RWPE2 (cell line): Measurements from ENCODE around the gene RAI1.

Experiments
- ATAC-seq: fragments of 200-7000 bp; cut with Tn5 transposase; 3 replicates; pipeline ENCODE4 v1.9.1; 2021; ENCODE audit warnings: low read depth
- DNase-seq: peaks from one replicate; pipeline ENCODE4 v3.0.0-alpha.2; 2020; ENCODE audit warnings: low spot score
- H3K27ac ChIP-seq: fragments of 450-650 bp; 2 replicates; pipeline ENCODE4 v1.5.1; 2017; ENCODE audit warnings: mild to moderate bottlenecking; ENCODE audit not compliant: poor library complexity, severe bottlenecking
- H3K27me3 ChIP-seq: fragments of 250-450 bp; sonication (Bioruptor Pico); 2 replicates; pipeline ENCODE4 v1.5.1; 2021; ENCODE audit warnings: mild to moderate bottlenecking, moderate library complexity; ENCODE audit not compliant: insufficient read depth, poor library complexity, severe bottlenecking
- H3K36me3 ChIP-seq: fragments of 250-450 bp; sonication (Bioruptor Pico); 2 replicates; pipeline ENCODE4 v1.5.1; 2020; ENCODE audit warnings: low read depth, mild to moderate bottlenecking, moderate library complexity
- H3K4me1 ChIP-seq: fragments of 250-450 bp; sonication (Bioruptor Pico); 2 replicates; pipeline ENCODE4 v1.5.1; 2021; ENCODE audit warnings: mild to moderate bottlenecking, moderate library complexity; ENCODE audit not compliant: insufficient read depth, poor library complexity, severe bottlenecking
- H3K4me3 ChIP-seq: fragments of 250-450 bp; sonication (Bioruptor Pico); 2 replicates; pipeline ENCODE4 v1.5.1; 2021; ENCODE audit warnings: mild to moderate bottlenecking, moderate library complexity; ENCODE audit not compliant: severe bottlenecking
- H3K9me3 ChIP-seq: fragments of 250-450 bp; sonication (Bioruptor Pico); 2 replicates; pipeline ENCODE4 v1.5.1; 2021; ENCODE audit warnings: mild to moderate bottlenecking, moderate library complexity; ENCODE audit not compliant: severe bottlenecking
- CTCF ChIP-seq: fragments of 450-650 bp; IDR thresholded peaks from one replicate; pipeline ENCODE4 v1.5.1; 2017; ENCODE audit warnings: mild to moderate bottlenecking, moderate library complexity; ENCODE audit not compliant: poor library complexity, severe bottlenecking

The RAI1 gene

GRCh38 chr17:17852930-17853329 is 171.7 kb downstream of the RAI1 start:
- Histone ChIP-seq H3K9me3 (no peaks in the 10 kb centered on the region), H3K4me1 (peaks cover 11% of the 10 kb centered on the region), H3K27ac (peak overlapping the region; percentile 43), H3K4me3 (no peak overlapping the region), H3K27me3 (no peaks in the 10 kb centered on the region), H3K36me3 (no peaks in the 10 kb centered on the region)
- DNase-seq (no peak), ATAC-seq (no peak)
- no peak for TF ChIP-seq CTCF

GRCh38 chr17:17853811-17854447 is 172.7 kb downstream of the RAI1 start:
- Histone ChIP-seq H3K36me3 (no peaks in the 10 kb centered on the region; the same call in 1 of the 2 replicates), H3K9me3 (no peaks in the 10 kb centered on the region), H3K4me1 (peaks cover 11% of the 10 kb centered on the region), H3K4me3 (no peak overlapping the region), H3K27ac (peak overlapping the region; percentile 43), H3K27me3 (no peaks in the 10 kb centered on the region)
- ATAC-seq: peak; percentile 60
- DNase-seq: no peak
- TF ChIP-seq CTCF: no peak

- Histone ChIP-seq H3K27ac (no peak overlapping the region), H3K9me3 (no peaks in the 10 kb centered on the region), H3K4me3 (no peak overlapping the region), H3K4me1 (peaks cover 11% of the 10 kb centered on the region), H3K36me3 (peaks cover 4% of the 10 kb centered on the region; the same call in 1 of the 2 replicates), H3K27me3 (no peaks in the 10 kb centered on the region)
- no peak for TF ChIP-seq CTCF
- no peak for DNase-seq
- ATAC-seq: no peak
Measured at GRCh38 chr17:17855976-17856375, 174.7 kb downstream of the RAI1 start.

GRCh38 chr17:17856386-17856785 is 175.1 kb downstream of the RAI1 start:
- peaks cover 4% of the 10 kb centered on the region; the same call in 1 of the 2 replicates for H3K36me3 ChIP-seq
- no peak for DNase-seq
- peaks cover 11% of the 10 kb centered on the region for H3K4me1 ChIP-seq
- no peak overlapping the region for H3K4me3 ChIP-seq
- no peak overlapping the region for H3K27ac ChIP-seq
- H3K27me3 ChIP-seq: no peaks in the 10 kb centered on the region
- no peaks in the 10 kb centered on the region for H3K9me3 ChIP-seq
- TF ChIP-seq CTCF: no peak
- 0 out of 3 replicates have a peak, but pooled peaks have one; percentile 4 for ATAC-seq

- Histone ChIP-seq H3K27ac (no peak overlapping the region), H3K4me1 (peaks cover 11% of the 10 kb centered on the region), H3K9me3 (no peaks in the 10 kb centered on the region), H3K4me3 (no peak overlapping the region), H3K27me3 (no peaks in the 10 kb centered on the region), H3K36me3 (peaks cover 4% of the 10 kb centered on the region; the same call in 1 of the 2 replicates)
- ATAC-seq (no peak), DNase-seq (no peak)
- TF ChIP-seq CTCF: no peak
Measured at GRCh38 chr17:17857496-17857895, 176.2 kb downstream of the RAI1 start.
